GM19351 (cell line): ENCODE data around the gene RPS6KA2.
"Not testable (repeated sequence)": the region's sequence is repeated elsewhere in the genome, so short reads cannot be mapped to it uniquely, and the experiment has no call there.

Experiments used
- ATAC-seq: cut with Tn5 transposase; IDR thresholded peaks from one replicate; pipeline ENCODE4 v1.9.1; 2021; ENCODE audit warnings: mild to moderate bottlenecking, moderate library complexity; ENCODE audit not compliant: unreplicated experiment

The RPS6KA2 gene

GRCh38 chr6:166534658-166535406, 92.2 kb downstream of the RPS6KA2 start:
- ATAC-seq, result no peak

- ATAC-seq, result no peak
These were observed 93.7 kb downstream of the RPS6KA2 start for GRCh38 chr6:166533205-166533824.

- ATAC-seq, result no peak
These were observed 94.7 kb downstream of the RPS6KA2 start for GRCh38 chr6:166532302-166532701.

GRCh38 chr6:166530211-166531095, 96.6 kb downstream of the RPS6KA2 start:
- no peak for ATAC-seq

GRCh38 chr6:166529586-166529985, 97.5 kb downstream of the RPS6KA2 start:
- no peak for ATAC-seq

- ATAC-seq, result not testable (repeated sequence)
These were observed 98.0 kb downstream of the RPS6KA2 start for GRCh38 chr6:166529058-166529457.

- ATAC-seq, result no peak
These were observed 99.2 kb downstream of the RPS6KA2 start for GRCh38 chr6:166527849-166528248.

GRCh38 chr6:166526937-166527336, 100.1 kb downstream of the RPS6KA2 start:
- no peak for ATAC-seq

GRCh38 chr6:166525567-166525966, 101.5 kb downstream of the RPS6KA2 start:
- ATAC-seq, result no peak

GRCh38 chr6:166523782-166524559, 103.1 kb downstream of the RPS6KA2 start:
- ATAC-seq, result no peak

- no peak for ATAC-seq
These were observed 105.9 kb downstream of the RPS6KA2 start for GRCh38 chr6:166520905-166521834.

- ATAC-seq, result no peak
These were observed 110.7 kb downstream of the RPS6KA2 start for GRCh38 chr6:166516251-166516884.

- no peak for ATAC-seq
These were observed 111.8 kb downstream of the RPS6KA2 start for GRCh38 chr6:166515072-166515810.

- no peak for ATAC-seq
These were observed 112.9 kb downstream of the RPS6KA2 start for GRCh38 chr6:166514196-166514595.

- ATAC-seq, result peak; percentile 100
These were observed 114.5 kb downstream of the RPS6KA2 start for GRCh38 chr6:166512567-166512966.

- no peak for ATAC-seq
These were observed 115.7 kb downstream of the RPS6KA2 start for GRCh38 chr6:166511316-166511715.

GRCh38 chr6:166509193-166509592, 117.9 kb downstream of the RPS6KA2 start:
- no peak for ATAC-seq

GRCh38 chr6:166508726-166509125, 118.3 kb downstream of the RPS6KA2 start:
- ATAC-seq, result no peak
